Ishikawa (cell line): ENCODE data around the gene ARID4B.

Source experiments
- CEBPB ChIP-seq: IDR thresholded peaks from 2 replicates; pipeline ENCODE4 v1.6.1; 2012
- CREB1 ChIP-seq: IDR thresholded peaks from 2 replicates; pipeline ENCODE4 v1.6.1; 2012; ENCODE audit warnings: low read depth
- EGR1 ChIP-seq: IDR thresholded peaks from 2 replicates; pipeline ENCODE4 v1.6.1; 2012
- EP300 ChIP-seq: IDR thresholded peaks from 2 replicates; pipeline ENCODE4 v1.6.1; 2012; ENCODE audit warnings: borderline replicate concordance
- FOXM1 ChIP-seq: IDR thresholded peaks from 2 replicates; pipeline ENCODE4 v1.6.1; 2012; ENCODE audit warnings: low read depth, borderline replicate concordance
- MAX ChIP-seq: IDR thresholded peaks from 2 replicates; pipeline ENCODE4 v1.6.1; 2012
- NFIC ChIP-seq: IDR thresholded peaks from 2 replicates; pipeline ENCODE4 v1.6.1; 2012
- RAD21 ChIP-seq: IDR thresholded peaks from 2 replicates; pipeline ENCODE4 v1.6.1; 2012; ENCODE audit warnings: low read depth
- REST ChIP-seq: IDR thresholded peaks from 2 replicates; pipeline ENCODE4 v1.6.1; 2012; ENCODE audit warnings: low read depth, mild to moderate bottlenecking
- TAF1 ChIP-seq: IDR thresholded peaks from 2 replicates; pipeline ENCODE4 v1.6.1; 2012; ENCODE audit warnings: low read depth, mild to moderate bottlenecking
- TCF12 ChIP-seq: IDR thresholded peaks from 2 replicates; pipeline ENCODE4 v1.6.1; 2012; ENCODE audit warnings: low read depth
- TEAD4 ChIP-seq: IDR thresholded peaks from 2 replicates; pipeline ENCODE4 v1.6.1; 2012
- USF1 ChIP-seq: IDR thresholded peaks from 2 replicates; pipeline ENCODE4 v1.6.1; 2012
- YY1 ChIP-seq: IDR thresholded peaks from 2 replicates; pipeline ENCODE4 v1.6.1; 2012; ENCODE audit warnings: low read depth
- ZBTB7A ChIP-seq: IDR thresholded peaks from 2 replicates; pipeline ENCODE4 v1.6.1; 2012; ENCODE audit warnings: low read depth

Gene ARID4B

DNA sequence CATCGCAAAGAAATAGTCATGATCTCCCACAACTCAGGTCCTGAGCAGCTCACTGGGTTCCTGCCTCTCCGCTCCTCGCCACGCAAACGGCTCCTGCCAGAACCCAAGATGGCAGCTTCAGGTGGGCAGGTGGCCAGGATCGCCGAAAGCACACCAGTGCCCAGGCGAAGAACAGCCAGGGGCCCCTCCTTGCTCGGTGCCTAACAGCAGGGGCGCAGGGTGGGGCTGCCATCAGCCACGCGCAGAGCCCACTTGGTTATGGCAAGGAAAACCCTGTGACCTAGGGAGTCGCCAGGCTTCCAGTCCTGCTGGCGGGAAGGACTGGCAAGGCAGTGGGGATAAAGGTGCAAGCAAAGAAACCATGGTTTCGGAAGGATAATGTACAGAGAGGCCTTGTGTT lies 47.5 kb downstream of the ARID4B start:
- TF ChIP-seq EP300, result no peak
- no peak for TF ChIP-seq RAD21
- TF ChIP-seq NFIC, result no peak
- no peak for TF ChIP-seq REST
- TF ChIP-seq FOXM1, result no peak
- no peak for TF ChIP-seq CREB1
- no peak for TF ChIP-seq TCF12
- no peak for TF ChIP-seq YY1
- no peak for TF ChIP-seq TAF1
- no peak for TF ChIP-seq USF1
- TF ChIP-seq TEAD4, result no peak
- no peak for TF ChIP-seq ZBTB7A
- no peak for TF ChIP-seq EGR1
- TF ChIP-seq MAX, result no peak
- no peak for TF ChIP-seq CEBPB

- TF ChIP-seq RAD21, result no peak
- no peak for TF ChIP-seq MAX
- TF ChIP-seq EP300, result no peak
- no peak for TF ChIP-seq CEBPB
- TF ChIP-seq ZBTB7A, result no peak
- no peak for TF ChIP-seq REST
- TF ChIP-seq YY1, result no peak
- TF ChIP-seq FOXM1, result no peak
- TF ChIP-seq TAF1, result no peak
- no peak for TF ChIP-seq NFIC
- TF ChIP-seq CREB1, result no peak
Measured at GRCh38 chr1:235279694-235280093, 48.3 kb downstream of the ARID4B start.

DNA sequence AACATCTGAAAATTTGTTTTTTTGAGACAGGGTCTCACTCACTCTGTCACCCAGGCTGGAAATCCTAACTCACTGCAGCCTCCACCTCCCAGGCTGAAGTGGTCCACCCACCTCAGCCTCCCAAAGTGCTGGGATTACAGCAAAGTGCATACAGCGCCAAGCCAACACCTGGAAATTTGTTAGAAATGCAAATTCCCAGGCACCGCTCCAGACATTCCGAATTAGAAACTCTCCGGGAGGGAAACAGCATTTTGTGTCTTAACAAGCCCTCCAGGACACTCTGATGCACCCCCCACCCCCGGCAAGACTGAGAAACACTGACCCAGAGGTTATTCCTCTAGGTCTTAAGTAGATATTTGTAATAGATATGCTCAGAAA lies 49.1 kb downstream of the ARID4B start:
- TF ChIP-seq REST (no peak), TAF1 (no peak), NFIC (no peak), MAX (no peak), ZBTB7A (no peak), TEAD4 (no peak), EGR1 (no peak), USF1 (no peak), CREB1 (no peak), FOXM1 (no peak), RAD21 (no peak)

GRCh38 chr1:235278233-235278914 lies 49.6 kb downstream of the ARID4B start:
- TF ChIP-seq TCF12 (no peak), TEAD4 (no peak), ZBTB7A (no peak), EP300 (no peak), TAF1 (no peak), EGR1 (no peak)

- no peak for TF ChIP-seq YY1
- no peak for TF ChIP-seq CEBPB
- TF ChIP-seq NFIC, result no peak
- TF ChIP-seq USF1, result no peak
- TF ChIP-seq CREB1, result no peak
- TF ChIP-seq EGR1, result no peak
- no peak for TF ChIP-seq TEAD4
- no peak for TF ChIP-seq ZBTB7A
- no peak for TF ChIP-seq FOXM1
- TF ChIP-seq MAX, result no peak
- TF ChIP-seq REST, result no peak
- no peak for TF ChIP-seq EP300
- TF ChIP-seq TCF12, result no peak
- no peak for TF ChIP-seq RAD21
- TF ChIP-seq TAF1, result no peak
Measured at GRCh38 chr1:235277709-235278108, 50.3 kb downstream of the ARID4B start.
